ENCODE measurements around the gene TUBG1.

The TUBG1 gene

GRCh38 chr17:42609182-42609813, at the start of gene TUBG1, which contains the start of gene RETREG3:
TUBG1 (plus strand) TSS chr17:42609683; CDS start chr17:42609738, 55 bp downstream.
RETREG3 (minus strand) TSS chr17:42609374; CDS start chr17:42609324, 50 bp downstream.
- DNase-seq = peak; percentile 99

GRCh38 chr17:42560246-42560645, 49.2 kb upstream of the TUBG1 start:
- DNase-seq = no peak

GRCh38 chr17:42561897-42562387, 47.5 kb upstream of the TUBG1 start, which contains the start of gene COASY:
COASY (plus strand) TSS chr17:42562148; CDS start chr17:42562623, 475 bp downstream.
- peak; percentile 98 for DNase-seq

- no peak for DNase-seq
Measured at GRCh38 chr17:42562388-42563142, 46.9 kb upstream of the TUBG1 start.

GRCh38 chr17:42563143-42563509, 46.4 kb upstream of the TUBG1 start:
- no peak for DNase-seq

- DNase-seq = no peak
Measured at GRCh38 chr17:42563543-42563942, 45.9 kb upstream of the TUBG1 start.

GRCh38 chr17:42563950-42564349, 45.5 kb upstream of the TUBG1 start:
- DNase-seq = no peak

GRCh38 chr17:42564815-42565522, 44.5 kb upstream of the TUBG1 start:
- no peak for DNase-seq

- DNase-seq = no peak
Measured at GRCh38 chr17:42565523-42566214, 43.8 kb upstream of the TUBG1 start.

- no peak for DNase-seq
Measured at GRCh38 chr17:42566215-42566882, 43.1 kb upstream of the TUBG1 start.

GRCh38 chr17:42566883-42567573, 42.5 kb upstream of the TUBG1 start, which contains the start of gene MLX:
MLX (plus strand) TSS chr17:42567100; CDS start chr17:42567125, 25 bp downstream.
- peak; percentile 97 for DNase-seq

- DNase-seq = no peak
Measured at GRCh38 chr17:42568341-42569111, 41.0 kb upstream of the TUBG1 start.

GRCh38 chr17:42571435-42572225, 37.9 kb upstream of the TUBG1 start:
- no peak for DNase-seq

GRCh38 chr17:42573095-42573494, 36.4 kb upstream of the TUBG1 start:
- no peak for DNase-seq

- DNase-seq = no peak
Measured at GRCh38 chr17:42574463-42574862, 35.0 kb upstream of the TUBG1 start.

GRCh38 chr17:42577140-42577531, 32.3 kb upstream of the TUBG1 start:
- peak; percentile 50 for DNase-seq

- peak; percentile 99 for DNase-seq
Measured at GRCh38 chr17:42577532-42578281, 31.8 kb upstream of the TUBG1 start, which contains the start of gene PSMC3IP. PSMC3IP (minus strand) TSS chr17:42577729; CDS start chr17:42577686, 43 bp downstream.

GRCh38 chr17:42578282-42578869, 31.1 kb upstream of the TUBG1 start:
- DNase-seq = peak; percentile 95
